ENCODE data around the gene TPP2. TPM values are rescaled to one million over a fixed set of nuclear protein-coding genes. Genes with fewer than 3 reads are reported as not detected.

The TPP2 gene
- polyA plus RNA-seq, 3 donors = 61.0 to 66.2 (median 65.5) TPM

GRCh38 chr13:102718746-102719145 is 122.0 kb downstream of the TPP2 start:
- no peak for DNase-seq (ENCODE audit: low read depth in 3 of 3, low spot score in 2 of 3)

GRCh38 chr13:102721800-102722231 is 125.0 kb downstream of the TPP2 start:
- DNase-seq (ENCODE audit: low read depth in 3 of 3, low spot score in 2 of 3) = no peak

- DNase-seq (ENCODE audit: low read depth in 3 of 3, low spot score in 2 of 3) = no peak
These were observed 128.1 kb downstream of the TPP2 start for GRCh38 chr13:102724923-102725322.

GRCh38 chr13:102726430-102726829 is 129.6 kb downstream of the TPP2 start:
- DNase-seq (ENCODE audit: low read depth in 3 of 3, low spot score in 2 of 3) = no peak

Other genes with a start within 250 kb of the TPP2 start
- 1 to 10 TPM in 1 of 3 donors, under 1 TPM in 2; 0.64 to 1.5 (median 0.87) TPM for gene FGF14, start 194.9 kb upstream of the TPP2 start, polyA plus RNA-seq (ENCODE audit: insufficient read length in 3 of 3)
- under 1 TPM; 0.33 to 0.79 (median 0.62) TPM for gene METTL21C, start 98.1 kb downstream of the TPP2 start, polyA plus RNA-seq (ENCODE audit: insufficient read length in 3 of 3)
- gene TEX30, start 176.8 kb downstream of the TPP2 start, polyA plus RNA-seq (ENCODE audit: insufficient read length in 3 of 3) = 10 to 100 TPM; 32.7 to 33.6 (median 33.0) TPM
- gene POGLUT2, start 202.0 kb downstream of the TPP2 start, polyA plus RNA-seq (ENCODE audit: insufficient read length in 3 of 3) = 10 to 100 TPM; 46.3 to 52.6 (median 50.7) TPM
- 10 to 100 TPM; 44.2 to 49.2 (median 47.5) TPM for gene BIVM, start 202.1 kb downstream of the TPP2 start, polyA plus RNA-seq (ENCODE audit: insufficient read length in 3 of 3)
- gene ERCC5, start 249.0 kb downstream of the TPP2 start, polyA plus RNA-seq (ENCODE audit: insufficient read length in 3 of 3) = 10 to 100 TPM; 75.4 to 84.2 (median 83.8) TPM

All from right renal cortex interstitium (tissue), 3 donors.